Right atrium auricular region (tissue), 2 donors: Measurements from ENCODE around the gene NARF. TPM values are rescaled to one million over a fixed set of nuclear protein-coding genes. Genes with fewer than 3 reads are reported as not detected.
A peak's percentile ranks its signal among the peaks of the same experiment; 100 is the strongest.
"Not testable (repeated sequence)": the region's sequence is repeated elsewhere in the genome, so short reads cannot be mapped to it uniquely, and the experiment has no call there.

ENCODE experiments used
- DNase-seq: peaks from one replicate; pipeline ENCODE4 v3.0.0-alpha.2; 2019; ENCODE audit warnings: low spot score
- H3K27ac ChIP-seq, 2 donors: fragments of 200-600 bp; sonication (generic); 1 replicate in 1 of 2; 2 replicates in 1 of 2; pipeline ENCODE4 v1.5.1; 2016 to 2019
- H3K27me3 ChIP-seq, 2 donors: fragments of 200-600 bp; sonication (generic); one replicate each; pipeline versions ENCODE4 v1.5.1 to v1.6.0; 2017 to 2019
- H3K36me3 ChIP-seq: fragments of 200-600 bp; sonication (generic); one replicate; pipeline ENCODE4 v1.5.1; 2016
- H3K4me1 ChIP-seq, 2 donors: fragments of 200-600 bp; sonication (generic); one replicate each; pipeline versions ENCODE4 v1.5.1 to v1.6.0; 2017 to 2019
- H3K4me3 ChIP-seq, 2 donors: fragments of 200-600 bp; sonication (generic); 1 replicate in 1 of 2; 2 replicates in 1 of 2; pipeline ENCODE4 v1.5.1; 2017 to 2019; ENCODE audit warnings: mild to moderate bottlenecking in 1 of 2, moderate library complexity in 1 of 2
- H3K9me3 ChIP-seq, 2 donors: fragments of 200-600 bp; sonication (generic); one replicate each; pipeline ENCODE4 v1.5.1; 2019
- CTCF ChIP-seq, 2 donors: fragments of 200-600 bp; sonication (generic); IDR thresholded peaks; one replicate each; pipeline ENCODE4 v1.5.1; 2019; ENCODE audit warnings: antibody characterized with exemption in 2 of 2
- total RNA-seq, 2 donors: library from RNA; depleted of rRNA; stranded (reverse); fragments of >200 nt; gene quantifications; one replicate each; pipeline ENCODE4 v1.1.0, GENCODE V29; 2016

NARF gene
- total RNA-seq, 2 donors from 2014 or later = 51.4 to 54.8 TPM

GRCh38 chr17:82452162-82452561 lies 6.4 kb upstream of the NARF start:
- H3K9me3 ChIP-seq = no peaks in the 10 kb centered on the region
- H3K4me3 ChIP-seq = no peak overlapping the region
- no peak for TF ChIP-seq CTCF (IDR thresholded peaks at IDR 0.05)
- no peaks in the 10 kb centered on the region for H3K27me3 ChIP-seq
- H3K27ac ChIP-seq = no peak overlapping the region
- no peaks in the 10 kb centered on the region for H3K36me3 ChIP-seq
- DNase-seq = no peak
- peaks cover 0 to 34% of the 10 kb centered on the region in 2 donors for H3K4me1 ChIP-seq

GRCh38 chr17:82453151-82453550 lies 5.4 kb upstream of the NARF start:
- not testable (repeated sequence) for H3K4me3 ChIP-seq, H3K36me3 ChIP-seq, DNase-seq, H3K27me3 ChIP-seq, H3K9me3 ChIP-seq, H3K27ac ChIP-seq
- peaks cover 0 to 39% of the 10 kb centered on the region in 2 donors for H3K4me1 ChIP-seq

GRCh38 chr17:82453706-82454105 lies 4.8 kb upstream of the NARF start:
- not testable (repeated sequence) for H3K4me3 ChIP-seq
- peaks cover 0 to 39% of the 10 kb centered on the region in 2 donors for H3K4me1 ChIP-seq

GRCh38 chr17:82457073-82457928 lies 1.2 kb upstream of the NARF start:
- peak overlapping the region; percentile 81 to 96 for H3K4me3 ChIP-seq
- H3K4me1 ChIP-seq = peaks cover 0 to 32% of the 10 kb centered on the region in 2 donors

More at GRCh38 chr17:82453706-82454105, 4.8 kb upstream of the NARF start:
- H3K36me3 ChIP-seq, H3K9me3 ChIP-seq, H3K27me3 ChIP-seq, DNase-seq, H3K27ac ChIP-seq: not testable (repeated sequence)

GRCh38 chr17:82457929-82458178 lies 687 bp upstream of the NARF start:
- DNase-seq = no peak
- TF ChIP-seq CTCF (IDR thresholded peaks at IDR 0.05) = no peak
- H3K27me3 ChIP-seq = no peaks in the 10 kb centered on the region
- peak overlapping the region; percentile 81 to 96 for H3K4me3 ChIP-seq
- H3K36me3 ChIP-seq = peaks cover 27% of the 10 kb centered on the region
- peaks cover 0 to 32% of the 10 kb centered on the region in 2 donors for H3K4me1 ChIP-seq
- H3K9me3 ChIP-seq = no peaks in the 10 kb centered on the region
- H3K27ac ChIP-seq = peak overlapping the region; percentile 100

More at GRCh38 chr17:82457073-82457928, 1.2 kb upstream of the NARF start:
- Histone ChIP-seq H3K27me3 (no peaks in the 10 kb centered on the region), H3K9me3 (no peaks in the 10 kb centered on the region), H3K36me3 (peaks cover 25% of the 10 kb centered on the region), H3K27ac (peak overlapping the region; percentile 100)
- no peak for DNase-seq
- no peak for TF ChIP-seq CTCF (IDR thresholded peaks at IDR 0.05)

GRCh38 chr17:82458885-82459424 lies 414 bp downstream of the NARF start:
- H3K4me1 ChIP-seq = peaks cover 0 to 36% of the 10 kb centered on the region in 2 donors
- no peak for DNase-seq
- peak overlapping the region; percentile 81 to 96 for H3K4me3 ChIP-seq
- H3K9me3 ChIP-seq = no peaks in the 10 kb centered on the region
- peaks cover 31% of the 10 kb centered on the region for H3K36me3 ChIP-seq
- no peak for TF ChIP-seq CTCF (IDR thresholded peaks at IDR 0.05)
- H3K27ac ChIP-seq = peak overlapping the region; percentile 100
- no peaks in the 10 kb centered on the region for H3K27me3 ChIP-seq

- not testable (repeated sequence) for H3K4me3 ChIP-seq, H3K27me3 ChIP-seq, H3K9me3 ChIP-seq, H3K27ac ChIP-seq, DNase-seq
- Histone ChIP-seq H3K36me3 (peaks cover 40% of the 10 kb centered on the region), H3K4me1 (peaks cover 0 to 41% of the 10 kb centered on the region in 2 donors)
Observed at GRCh38 chr17:82459936-82460335, 1.4 kb downstream of the NARF start.
